Measurements from ENCODE around the gene ZNF439.
"Not testable (repeated sequence)": the region's sequence is repeated elsewhere in the genome, so short reads cannot be mapped to it uniquely, and the experiment has no call there.

Gene ZNF439

DNA sequence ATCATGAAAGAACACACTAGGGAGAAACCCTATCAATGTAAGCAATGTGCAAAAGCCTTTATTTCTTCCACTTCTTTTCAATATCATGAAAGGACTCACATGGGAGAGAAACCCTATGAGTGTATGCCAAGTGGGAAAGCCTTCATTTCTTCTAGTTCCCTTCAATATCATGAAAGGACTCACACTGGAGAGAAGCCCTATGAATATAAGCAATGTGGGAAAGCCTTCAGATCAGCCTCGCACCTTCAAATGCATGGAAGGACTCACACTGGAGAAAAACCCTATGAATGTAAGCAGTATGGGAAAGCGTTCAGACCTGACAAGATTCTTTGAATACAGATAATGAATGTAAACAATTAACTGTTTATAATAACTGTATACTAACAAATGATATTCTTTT, 15.0 kb upstream of the ZNF439 start:
- 100% methylated on average over 1 of the region's 2 CpGs; no CpG with 5 or more reads in 1 of the 2 experiments for WGBS, 2 experiments (ENCODE audit: insufficient coverage in 2 of 2)
- Histone ChIP-seq H3K4me1 (ENCODE audit: control insufficient read depth, insufficient read depth, low read length, poor library complexity, severe bottlenecking) (no peaks in the 10 kb centered on the region), H3K4me3 (ENCODE audit: extremely low read depth, insufficient read depth, low read length, poor library complexity, severe bottlenecking) (no peak overlapping the region), H3K27ac (ENCODE audit: low read depth, low read length, severe bottlenecking) (no peak overlapping the region), H3K36me3 (ENCODE audit: control insufficient read depth, insufficient read depth, low read length) (peaks cover 66% of the 10 kb centered on the region), H3K9me3 (ENCODE audit: control insufficient read depth, low read length) (peaks cover 41% of the 10 kb centered on the region)

DNA sequence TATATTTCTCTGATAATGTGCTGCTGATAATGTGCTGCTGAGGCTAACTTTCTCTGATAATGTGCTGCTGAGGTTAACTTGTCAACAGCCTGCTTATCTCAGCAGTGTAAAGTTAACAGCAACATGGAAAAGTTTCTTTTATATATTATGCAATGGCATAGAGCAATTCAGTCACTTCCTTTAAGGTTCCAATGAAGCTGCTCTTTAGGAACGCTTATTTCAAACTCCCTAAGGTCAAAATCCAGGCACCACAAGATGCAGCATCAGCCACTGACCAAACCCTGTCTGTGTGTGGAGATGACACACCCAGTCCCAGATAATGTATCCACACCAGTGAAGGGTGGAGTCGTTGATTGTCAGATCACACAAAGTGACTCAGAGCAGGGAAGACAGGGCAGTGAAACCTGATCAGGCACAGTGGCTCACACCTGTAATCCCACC, 12.9 kb upstream of the ZNF439 start:
- WGBS, 2 experiments (ENCODE audit: insufficient coverage in 2 of 2): 92 to 100% methylated on average over 2 of the region's 2 CpGs
- not testable (repeated sequence) for H3K4me3 ChIP-seq (ENCODE audit: extremely low read depth, insufficient read depth, low read length, poor library complexity, severe bottlenecking); H3K4me1 ChIP-seq (ENCODE audit: control insufficient read depth, insufficient read depth, low read length, poor library complexity, severe bottlenecking); H3K27ac ChIP-seq (ENCODE audit: low read depth, low read length, severe bottlenecking)
- Histone ChIP-seq H3K36me3 (ENCODE audit: control insufficient read depth, insufficient read depth, low read length) (peaks cover 46% of the 10 kb centered on the region), H3K9me3 (ENCODE audit: control insufficient read depth, low read length) (peaks cover 35% of the 10 kb centered on the region)

DNA sequence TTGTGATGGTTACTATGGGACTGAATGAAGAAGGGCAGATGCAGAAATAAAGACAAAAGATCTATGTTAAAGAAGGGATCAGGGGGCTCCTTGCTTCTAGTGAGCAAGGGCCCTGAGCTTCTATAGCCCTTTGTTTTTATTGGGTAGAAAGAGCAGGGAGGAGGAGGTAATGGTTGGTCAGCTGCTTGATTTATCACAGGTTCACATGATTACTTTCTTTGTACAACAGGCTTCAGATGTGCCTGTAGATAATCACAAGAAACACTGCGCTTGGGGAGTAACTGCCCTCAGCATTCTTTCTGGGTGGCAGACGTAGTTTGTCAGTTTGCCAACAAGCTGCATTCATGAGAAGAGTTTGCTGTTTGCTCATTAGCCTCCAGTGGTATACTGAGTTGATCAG, 4.8 kb upstream of the ZNF439 start:
- Histone ChIP-seq H3K9me3 (ENCODE audit: control insufficient read depth, low read length) (no peaks in the 10 kb centered on the region), H3K4me1 (ENCODE audit: control insufficient read depth, insufficient read depth, low read length, poor library complexity, severe bottlenecking) (no peaks in the 10 kb centered on the region), H3K27ac (ENCODE audit: low read depth, low read length, severe bottlenecking) (no peak overlapping the region), H3K4me3 (ENCODE audit: extremely low read depth, insufficient read depth, low read length, poor library complexity, severe bottlenecking) (no peak overlapping the region), H3K36me3 (ENCODE audit: control insufficient read depth, insufficient read depth, low read length) (no peaks in the 10 kb centered on the region)
- WGBS, 2 experiments (ENCODE audit: insufficient coverage in 2 of 2): 93 to 100% methylated on average over 2 of the region's 2 CpGs

DNA sequence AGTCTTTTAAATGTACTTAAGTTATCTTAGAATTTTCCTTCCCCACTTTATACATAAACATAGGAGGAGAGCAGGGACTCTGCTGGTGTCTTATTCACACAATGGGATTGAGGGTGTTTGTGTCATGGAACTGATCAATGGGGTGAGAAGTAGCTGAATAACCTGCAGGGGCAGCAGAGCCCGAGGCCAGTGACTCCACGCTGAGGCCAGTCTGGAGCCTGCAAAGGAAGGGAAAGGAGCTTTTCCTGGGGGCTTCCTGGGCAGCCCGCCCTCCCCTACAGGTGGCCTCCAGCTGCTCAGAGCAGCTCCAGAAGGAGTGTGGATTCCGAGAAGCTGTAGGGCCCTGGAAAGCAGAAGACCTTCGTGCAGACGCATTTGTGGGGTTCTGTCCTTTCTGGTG, 911 bp upstream of the ZNF439 start:
- not testable (repeated sequence) for H3K4me1 ChIP-seq (ENCODE audit: control insufficient read depth, insufficient read depth, low read length, poor library complexity, severe bottlenecking); H3K27ac ChIP-seq (ENCODE audit: low read depth, low read length, severe bottlenecking); H3K4me3 ChIP-seq (ENCODE audit: extremely low read depth, insufficient read depth, low read length, poor library complexity, severe bottlenecking); H3K9me3 ChIP-seq (ENCODE audit: control insufficient read depth, low read length); H3K36me3 ChIP-seq (ENCODE audit: control insufficient read depth, insufficient read depth, low read length)
- 56 to 64% methylated on average over 6 of the region's 6 CpGs for WGBS, 2 experiments (ENCODE audit: insufficient coverage in 2 of 2)

DNA sequence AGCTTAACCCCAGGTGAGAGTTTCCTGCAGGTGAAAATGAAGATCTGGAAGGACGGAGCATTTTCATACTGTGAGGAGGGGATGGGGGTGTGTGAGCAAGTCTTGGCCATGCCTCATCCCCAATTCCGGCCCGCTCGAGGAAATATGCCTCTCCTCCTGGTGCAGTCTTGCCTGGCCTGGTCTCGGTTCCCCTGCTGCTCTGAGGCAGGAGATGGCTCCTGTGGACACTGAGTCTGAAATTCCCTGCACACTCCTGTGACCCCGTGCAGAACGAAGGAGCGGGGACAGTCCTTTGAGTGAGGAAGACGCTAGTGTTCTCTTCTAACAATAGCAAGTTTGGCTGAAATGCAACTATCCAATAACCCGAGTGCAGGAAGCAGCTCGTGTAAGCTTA, 329 bp upstream of the ZNF439 start:
- Histone ChIP-seq H3K36me3 (ENCODE audit: control insufficient read depth, insufficient read depth, low read length) (no peaks in the 10 kb centered on the region), H3K9me3 (ENCODE audit: control insufficient read depth, low read length) (peaks cover 2% of the 10 kb centered on the region), H3K4me1 (ENCODE audit: control insufficient read depth, insufficient read depth, low read length, poor library complexity, severe bottlenecking) (no peaks in the 10 kb centered on the region), H3K4me3 (ENCODE audit: extremely low read depth, insufficient read depth, low read length, poor library complexity, severe bottlenecking) (peak overlapping the region; percentile 29), H3K27ac (ENCODE audit: low read depth, low read length, severe bottlenecking) (no peak overlapping the region)
- WGBS, 2 experiments (ENCODE audit: insufficient coverage in 2 of 2): 84 to 96% methylated on average over 7 to 11 of the region's 11 CpGs

DNA sequence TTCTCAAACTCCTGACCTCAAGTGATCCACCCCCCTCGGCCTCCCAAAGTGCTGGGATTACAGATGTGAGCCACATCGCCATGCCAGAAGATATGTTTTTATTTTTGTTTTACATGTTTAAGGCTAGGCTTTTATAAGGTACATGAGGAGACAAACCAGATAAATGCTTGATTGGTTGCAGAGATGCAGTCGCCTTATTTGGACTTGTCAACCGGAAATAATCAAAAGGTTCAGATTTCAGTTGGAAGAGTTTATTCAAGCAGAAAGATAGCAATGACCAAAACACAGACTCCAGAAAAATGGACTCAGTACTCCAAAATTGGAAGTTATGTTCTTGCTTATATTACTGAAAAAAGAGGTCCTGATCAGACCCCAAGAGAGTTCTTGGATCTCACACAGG, 1.8 kb downstream of the ZNF439 start:
- WGBS, 2 experiments (ENCODE audit: insufficient coverage in 2 of 2): 90 to 92% methylated on average over 2 to 3 of the region's 4 CpGs
- not testable (repeated sequence) for H3K36me3 ChIP-seq (ENCODE audit: control insufficient read depth, insufficient read depth, low read length); H3K4me1 ChIP-seq (ENCODE audit: control insufficient read depth, insufficient read depth, low read length, poor library complexity, severe bottlenecking); H3K4me3 ChIP-seq (ENCODE audit: extremely low read depth, insufficient read depth, low read length, poor library complexity, severe bottlenecking); H3K27ac ChIP-seq (ENCODE audit: low read depth, low read length, severe bottlenecking)
- H3K9me3 ChIP-seq (ENCODE audit: control insufficient read depth, low read length): peaks cover 11% of the 10 kb centered on the region

DNA sequence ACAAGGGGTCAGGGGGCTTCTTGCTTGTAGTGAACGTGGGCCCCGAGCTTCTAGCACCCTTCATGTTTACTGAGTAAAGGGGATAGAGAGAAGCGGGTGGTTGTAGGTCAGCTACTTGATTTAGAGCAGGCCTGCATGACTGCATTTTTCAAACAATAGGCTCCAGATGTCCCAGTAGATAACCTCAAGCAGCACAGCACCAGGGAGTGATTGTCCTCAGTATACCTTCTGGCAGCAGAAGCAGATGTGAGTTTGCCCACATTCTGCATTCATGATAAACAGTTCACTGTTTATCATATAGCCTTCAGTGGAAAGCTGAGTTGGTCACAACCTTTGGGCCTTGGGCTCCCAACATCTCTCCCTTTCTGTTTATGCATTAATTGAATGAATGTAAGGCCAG, 4.8 kb downstream of the ZNF439 start:
- Histone ChIP-seq H3K9me3 (ENCODE audit: control insufficient read depth, low read length) (peaks cover 11% of the 10 kb centered on the region), H3K27ac (ENCODE audit: low read depth, low read length, severe bottlenecking) (no peak overlapping the region), H3K36me3 (ENCODE audit: control insufficient read depth, insufficient read depth, low read length) (no peaks in the 10 kb centered on the region), H3K4me3 (ENCODE audit: extremely low read depth, insufficient read depth, low read length, poor library complexity, severe bottlenecking) (no peak overlapping the region), H3K4me1 (ENCODE audit: control insufficient read depth, insufficient read depth, low read length, poor library complexity, severe bottlenecking) (no peaks in the 10 kb centered on the region)
- WGBS, 2 experiments (ENCODE audit: insufficient coverage in 2 of 2): 61 to 67% methylated on average over 2 of the region's 3 CpGs

DNA sequence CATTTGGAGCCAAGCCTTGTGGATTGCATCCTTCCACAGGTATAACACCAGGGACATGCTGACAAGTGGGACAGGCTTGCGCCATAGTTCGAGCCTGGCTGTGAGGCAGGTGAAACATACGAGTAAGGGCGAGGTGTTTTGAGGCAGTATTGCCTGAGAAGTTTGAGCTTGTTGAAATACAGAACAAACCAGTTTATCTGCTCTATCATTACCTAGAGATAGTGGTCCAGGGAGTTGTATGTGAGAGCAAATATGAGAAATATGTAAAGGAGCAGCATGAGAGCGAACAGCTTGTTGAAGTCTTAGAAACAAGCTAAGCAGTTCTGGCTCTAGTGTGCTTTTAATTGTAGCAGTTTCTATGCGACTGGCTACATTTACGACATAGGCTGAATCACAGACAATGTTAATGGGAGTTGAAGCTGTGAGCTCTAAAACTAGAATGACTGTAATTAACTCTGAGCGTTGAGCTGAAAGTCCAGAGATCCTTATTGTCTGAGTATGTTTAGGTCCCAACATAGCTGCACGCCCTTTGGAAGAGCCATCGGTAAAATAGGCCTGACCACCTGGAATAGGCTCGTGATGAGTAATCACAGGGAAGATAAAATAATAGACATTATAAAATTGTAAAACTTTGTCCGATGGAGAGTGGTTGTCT, 8.2 kb downstream of the ZNF439 start:
- WGBS, 2 experiments (ENCODE audit: insufficient coverage in 2 of 2): 89 to 94% methylated on average over 4 to 6 of the region's 12 CpGs
- Histone ChIP-seq H3K4me1 (ENCODE audit: control insufficient read depth, insufficient read depth, low read length, poor library complexity, severe bottlenecking) (no peaks in the 10 kb centered on the region), H3K36me3 (ENCODE audit: control insufficient read depth, insufficient read depth, low read length) (no peaks in the 10 kb centered on the region), H3K9me3 (ENCODE audit: control insufficient read depth, low read length) (peaks cover 23% of the 10 kb centered on the region), H3K4me3 (ENCODE audit: extremely low read depth, insufficient read depth, low read length, poor library complexity, severe bottlenecking) (no peak overlapping the region), H3K27ac (ENCODE audit: low read depth, low read length, severe bottlenecking) (no peak overlapping the region)

DNA sequence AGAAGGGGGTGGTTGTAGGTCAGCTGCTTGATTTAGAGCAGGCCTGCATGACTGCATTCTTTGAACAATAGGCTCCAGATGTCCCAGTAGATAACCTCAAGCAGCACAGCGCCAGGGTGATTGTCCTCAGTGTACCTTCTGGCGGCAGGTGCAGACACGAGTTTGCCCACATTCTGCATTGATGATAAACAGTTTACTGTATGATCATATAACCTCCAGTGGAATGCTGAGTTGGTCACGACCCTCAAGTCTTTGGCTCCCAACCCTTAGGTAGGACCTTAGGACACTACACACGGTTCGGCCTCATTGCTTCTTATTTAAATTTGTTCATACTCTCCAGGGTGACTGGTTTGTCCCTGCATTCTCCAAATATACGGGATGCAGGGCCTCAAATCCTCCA, 12.2 kb downstream of the ZNF439 start:
- 92 to 100% methylated on average over 3 to 6 of the region's 7 CpGs for WGBS, 2 experiments (ENCODE audit: insufficient coverage in 2 of 2)
- peaks cover 17% of the 10 kb centered on the region for H3K9me3 ChIP-seq (ENCODE audit: control insufficient read depth, low read length)
- no peaks in the 10 kb centered on the region for H3K4me1 ChIP-seq (ENCODE audit: control insufficient read depth, insufficient read depth, low read length, poor library complexity, severe bottlenecking)
- H3K4me3 ChIP-seq (ENCODE audit: extremely low read depth, insufficient read depth, low read length, poor library complexity, severe bottlenecking): no peak overlapping the region
- H3K27ac ChIP-seq (ENCODE audit: low read depth, low read length, severe bottlenecking): no peak overlapping the region
- no peaks in the 10 kb centered on the region for H3K36me3 ChIP-seq (ENCODE audit: control insufficient read depth, insufficient read depth, low read length)

DNA sequence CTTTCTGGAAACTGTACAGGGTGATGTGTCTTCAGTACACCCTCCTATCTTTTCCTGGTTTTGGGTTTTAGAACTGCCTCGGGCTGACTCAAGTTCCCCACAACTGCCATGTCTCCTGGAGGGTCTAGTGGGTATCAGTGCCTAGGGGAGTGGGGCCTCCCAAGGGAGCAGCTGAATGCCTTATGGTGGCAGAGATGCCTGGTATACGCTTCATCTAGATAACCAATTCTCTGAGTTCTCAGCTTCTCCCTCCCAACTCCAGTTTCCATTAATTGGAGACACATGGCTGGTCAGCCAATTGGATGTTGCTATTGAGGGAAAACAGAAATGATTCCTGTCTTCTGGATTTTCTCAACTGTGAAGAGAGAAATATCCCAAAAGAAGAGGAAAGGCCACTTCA, 12.8 kb downstream of the ZNF439 start:
- Histone ChIP-seq H3K9me3 (ENCODE audit: control insufficient read depth, low read length) (peaks cover 17% of the 10 kb centered on the region), H3K4me3 (ENCODE audit: extremely low read depth, insufficient read depth, low read length, poor library complexity, severe bottlenecking) (no peak overlapping the region), H3K4me1 (ENCODE audit: control insufficient read depth, insufficient read depth, low read length, poor library complexity, severe bottlenecking) (no peaks in the 10 kb centered on the region), H3K36me3 (ENCODE audit: control insufficient read depth, insufficient read depth, low read length) (no peaks in the 10 kb centered on the region), H3K27ac (ENCODE audit: low read depth, low read length, severe bottlenecking) (no peak overlapping the region)
- 100% methylated on average over 1 of the region's 2 CpGs; no CpG with 5 or more reads in 1 of the 2 experiments for WGBS, 2 experiments (ENCODE audit: insufficient coverage in 2 of 2)

DNA sequence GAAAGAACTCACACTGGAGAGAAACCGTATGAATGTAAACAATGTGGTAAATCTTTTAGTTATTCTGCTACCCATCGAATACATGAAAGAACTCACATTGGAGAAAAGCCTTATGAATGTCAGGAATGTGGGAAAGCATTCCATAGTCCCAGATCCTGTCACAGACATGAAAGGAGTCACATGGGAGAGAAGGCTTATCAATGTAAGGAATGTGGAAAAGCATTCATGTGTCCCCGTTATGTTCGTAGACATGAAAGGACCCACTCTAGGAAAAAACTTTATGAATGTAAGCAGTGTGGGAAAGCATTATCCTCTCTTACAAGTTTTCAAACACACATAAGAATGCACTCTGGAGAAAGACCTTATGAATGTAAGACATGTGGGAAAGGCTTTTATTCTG, 19.2 kb downstream of the ZNF439 start:
- H3K4me3 ChIP-seq (ENCODE audit: extremely low read depth, insufficient read depth, low read length, poor library complexity, severe bottlenecking): not testable (repeated sequence)

More for the DNA sequence above, 19.2 kb downstream of the ZNF439 start:
- H3K4me1 ChIP-seq (ENCODE audit: control insufficient read depth, insufficient read depth, low read length, poor library complexity, severe bottlenecking); H3K27ac ChIP-seq (ENCODE audit: low read depth, low read length, severe bottlenecking); H3K36me3 ChIP-seq (ENCODE audit: control insufficient read depth, insufficient read depth, low read length): not testable (repeated sequence)
- 85 to 95% methylated on average over 2 to 4 of the region's 4 CpGs for WGBS, 2 experiments (ENCODE audit: insufficient coverage in 2 of 2)
- H3K9me3 ChIP-seq (ENCODE audit: control insufficient read depth, low read length): peaks cover 43% of the 10 kb centered on the region
